NCI-H2029 treated with DMSO at 0.1 percent for 48 hours (cell line): ENCODE data around the gene TMEM11.

Experiments
- DNase-seq: peaks from one replicate; lab custom pipeline; 2025; lab: John Stamatoyannopoulos, UW

The TMEM11 gene

DNA sequence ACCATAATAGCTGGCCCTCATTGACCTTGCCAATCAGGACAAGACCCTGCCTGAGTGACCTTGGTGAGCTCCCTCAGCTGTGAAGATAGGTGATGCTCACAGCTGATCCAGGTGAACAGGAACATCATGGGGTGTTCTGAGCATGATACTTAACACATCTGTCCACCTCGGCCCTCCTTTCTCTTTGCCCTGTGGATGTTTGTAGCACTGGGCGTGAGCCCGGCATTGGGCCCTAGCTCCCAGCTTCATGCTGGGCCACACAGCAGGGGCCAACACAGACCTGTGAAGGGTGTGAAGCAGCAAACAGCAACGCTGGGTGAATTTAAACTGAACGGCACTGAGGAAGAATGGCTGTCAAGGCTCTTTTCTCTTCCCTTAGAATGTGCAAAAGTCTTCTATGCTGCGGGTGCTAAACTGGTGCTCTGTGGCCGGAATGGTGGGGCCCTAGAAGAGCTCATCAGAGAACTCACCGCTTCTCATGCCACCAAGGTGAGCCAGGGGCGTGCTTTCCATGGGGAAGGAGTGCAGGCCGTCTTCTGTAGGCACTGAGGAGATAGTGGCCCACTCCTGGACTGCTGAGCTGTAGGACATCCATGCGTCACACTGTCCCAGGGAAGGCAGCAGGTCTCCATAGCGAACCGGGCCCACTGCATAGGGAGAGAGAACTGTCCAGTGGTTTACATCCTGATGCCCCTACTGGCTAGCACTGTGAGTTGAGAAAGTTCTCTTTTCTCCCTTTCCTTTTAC is 35.9 kb downstream of the TMEM11 start:
- no peak for DNase-seq

DNA sequence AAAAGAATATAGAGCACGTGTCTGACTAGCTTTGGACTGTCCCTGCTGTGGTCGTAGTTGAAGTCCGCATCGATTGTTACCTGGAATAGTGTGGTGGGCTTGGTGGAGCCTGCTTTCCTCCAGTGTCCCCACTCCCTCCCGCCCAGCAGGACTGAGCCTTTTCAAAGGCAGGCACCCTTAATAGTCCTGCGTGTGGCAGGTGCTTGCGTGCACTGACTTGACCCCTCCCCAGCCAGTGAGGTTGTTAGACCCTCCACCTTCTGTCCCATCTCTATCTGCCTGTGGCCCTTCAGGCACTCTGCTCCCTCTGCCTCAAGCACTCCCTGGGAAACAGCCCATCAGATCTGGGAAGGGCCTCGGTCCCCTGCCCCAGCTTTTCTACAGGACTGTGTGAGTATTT is 36.6 kb downstream of the TMEM11 start:
- DNase-seq, result no peak

DNA sequence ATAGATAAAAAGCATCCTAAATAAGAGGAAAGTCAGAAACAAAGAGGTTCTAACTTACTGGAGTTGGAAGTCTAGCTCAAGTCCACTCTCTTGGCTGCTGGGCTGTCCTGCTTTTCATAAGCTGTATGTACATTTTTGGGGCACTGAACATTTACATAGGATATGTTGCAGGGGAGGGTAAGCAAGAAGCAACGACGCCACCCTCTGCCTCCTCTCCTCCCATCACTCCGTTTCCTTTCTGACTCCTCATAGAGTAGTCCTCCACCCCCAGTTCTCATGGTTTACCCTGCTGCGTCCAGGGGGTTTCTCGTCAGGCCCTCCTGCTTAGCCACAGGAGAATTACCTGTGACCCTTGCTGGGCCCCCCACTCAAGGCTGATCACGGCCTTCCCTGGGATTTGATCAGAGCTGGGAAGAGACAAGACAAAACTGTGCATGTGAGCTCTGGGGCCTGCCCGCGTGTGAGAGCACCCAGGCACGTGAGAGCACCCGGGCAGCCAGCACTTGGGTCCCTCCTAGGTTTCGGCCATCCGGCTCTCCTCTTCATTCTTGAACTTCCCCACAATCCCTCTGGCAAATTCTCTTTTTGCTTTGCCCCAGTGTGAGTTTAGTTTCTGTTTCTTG is 37.1 kb downstream of the TMEM11 start:
- DNase-seq, result no peak

DNA sequence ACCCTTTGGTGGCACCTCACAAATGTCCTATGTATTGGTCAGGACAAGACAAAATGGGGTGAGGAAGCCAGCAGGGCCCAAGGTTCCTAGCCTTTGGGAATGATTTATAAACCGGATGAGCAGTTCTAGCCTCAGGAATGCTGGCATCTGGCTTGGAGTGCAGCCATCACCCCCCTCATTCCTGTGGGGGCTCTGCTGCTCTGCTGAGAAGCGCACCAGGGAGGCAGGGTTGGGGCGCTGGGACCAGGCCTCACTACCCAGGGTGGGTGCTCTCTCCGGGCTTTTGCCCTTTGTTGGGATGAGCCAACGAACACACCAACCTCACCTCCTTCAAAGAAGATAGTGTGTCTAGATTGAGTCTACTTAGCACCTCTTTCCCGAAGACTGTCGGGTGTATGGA is 39.2 kb downstream of the TMEM11 start:
- no peak for DNase-seq

DNA sequence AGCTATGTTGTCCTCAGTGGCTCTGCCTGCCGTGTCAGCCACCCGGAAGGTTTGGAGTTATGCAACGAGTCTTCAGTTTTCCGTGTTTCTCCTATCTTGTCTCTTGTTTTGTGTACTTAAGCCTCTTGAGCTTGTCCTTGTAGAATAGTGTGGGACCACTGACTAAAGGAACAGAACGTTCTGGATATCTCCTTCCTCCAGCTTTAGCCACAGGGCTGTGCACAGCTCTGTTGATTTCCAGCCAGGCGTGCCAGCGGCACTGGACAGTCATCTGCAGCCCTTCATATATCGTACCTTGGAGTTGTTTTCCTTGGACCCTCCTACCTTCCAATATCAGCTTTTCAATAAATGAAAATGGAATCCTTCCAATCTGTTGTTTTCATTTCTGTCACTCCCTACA is 39.8 kb downstream of the TMEM11 start:
- DNase-seq, result no peak

DNA sequence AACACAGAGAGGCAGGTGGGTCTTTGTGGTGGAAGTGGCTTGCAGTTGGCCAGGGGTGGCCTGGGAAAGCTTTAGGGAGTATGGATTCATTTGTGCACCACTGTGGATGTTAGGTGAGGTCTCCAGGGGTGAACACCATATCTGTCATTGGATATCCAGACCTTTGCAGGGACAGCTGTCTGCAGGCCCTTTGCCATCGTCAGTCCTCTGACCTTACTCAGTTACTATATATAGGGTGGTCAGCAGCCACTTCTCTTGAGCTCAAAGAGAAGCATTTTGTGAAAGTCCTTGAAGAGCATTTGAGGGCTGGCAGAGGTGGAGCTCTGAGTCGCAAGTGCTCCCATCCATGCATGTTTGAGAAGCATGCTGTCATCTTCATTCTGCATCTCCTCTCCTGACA is 40.4 kb downstream of the TMEM11 start:
- DNase-seq, result no peak

DNA sequence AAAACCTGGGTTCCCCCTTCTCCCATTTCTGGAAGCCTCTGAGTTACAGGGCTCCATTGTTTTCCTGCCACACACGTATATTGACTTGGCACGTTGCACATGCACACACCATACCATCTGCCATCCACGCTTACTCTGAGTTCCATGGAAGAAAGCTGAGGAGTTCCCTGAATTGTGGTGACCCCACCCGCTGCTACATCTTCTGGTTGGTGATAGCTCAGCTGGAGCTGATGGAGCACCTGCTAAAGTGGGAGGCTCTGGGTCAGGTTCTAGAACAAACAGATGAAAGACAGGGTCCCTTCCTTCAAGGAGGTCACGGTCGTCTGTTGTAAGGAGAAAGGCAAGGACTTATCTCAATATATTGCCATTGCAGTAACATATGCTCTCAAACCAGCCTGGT is 41.1 kb downstream of the TMEM11 start:
- DNase-seq, result no peak

DNA sequence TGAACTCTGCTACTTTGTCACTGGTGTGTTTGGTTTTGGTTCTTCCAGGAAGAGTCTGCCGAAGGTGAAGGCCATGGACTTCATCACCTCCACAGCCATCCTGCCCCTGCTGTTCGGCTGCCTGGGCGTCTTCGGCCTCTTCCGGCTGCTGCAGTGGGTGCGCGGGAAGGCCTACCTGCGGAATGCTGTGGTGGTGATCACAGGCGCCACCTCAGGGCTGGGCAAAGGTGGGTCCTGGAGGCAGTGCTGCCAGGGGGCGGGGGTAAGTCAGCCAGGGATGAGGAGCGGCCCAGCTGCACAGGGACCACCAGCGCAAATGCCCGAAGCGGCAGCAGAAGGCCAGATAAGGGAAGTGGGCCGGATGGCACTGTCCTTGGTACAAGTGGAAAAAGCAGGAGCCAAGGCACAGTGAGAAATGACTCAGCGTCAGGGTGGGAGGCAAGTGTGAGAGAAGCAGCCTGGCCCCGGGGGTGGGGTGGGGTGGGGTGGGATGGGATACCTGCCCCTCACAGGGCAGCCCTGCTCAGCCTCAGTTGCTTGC is 41.9 kb downstream of the TMEM11 start:
- no peak for DNase-seq

DNA sequence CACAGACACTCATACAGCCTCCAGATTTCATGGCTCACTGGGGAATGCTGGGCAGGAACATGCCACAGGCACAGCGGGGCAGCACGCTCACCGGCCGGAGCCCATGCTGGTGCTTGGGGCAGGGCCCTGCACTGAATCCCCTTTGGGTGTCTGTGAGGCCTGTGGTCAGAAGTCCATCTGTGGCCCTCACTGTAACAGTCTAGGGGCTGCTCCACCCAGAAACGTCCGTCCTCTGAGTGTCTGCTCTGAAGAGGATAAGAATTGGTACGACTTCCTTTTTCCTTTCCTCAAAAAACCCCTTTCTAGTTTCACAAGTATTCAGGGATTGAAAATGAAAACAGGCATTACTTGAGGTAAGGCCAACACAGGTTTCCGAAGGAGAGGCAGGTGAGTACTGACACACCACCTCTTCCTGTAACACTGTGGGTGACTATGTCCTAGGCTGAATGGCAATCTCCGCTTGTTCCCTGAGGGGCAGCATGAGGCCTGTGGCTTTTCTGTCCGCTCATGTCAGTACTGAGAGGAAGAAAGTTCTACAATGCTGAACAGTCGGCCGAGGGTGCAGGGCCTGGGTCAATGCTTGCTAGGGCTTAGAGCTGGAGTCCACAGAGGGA is 42.5 kb downstream of the TMEM11 start:
- DNase-seq, result no peak

DNA sequence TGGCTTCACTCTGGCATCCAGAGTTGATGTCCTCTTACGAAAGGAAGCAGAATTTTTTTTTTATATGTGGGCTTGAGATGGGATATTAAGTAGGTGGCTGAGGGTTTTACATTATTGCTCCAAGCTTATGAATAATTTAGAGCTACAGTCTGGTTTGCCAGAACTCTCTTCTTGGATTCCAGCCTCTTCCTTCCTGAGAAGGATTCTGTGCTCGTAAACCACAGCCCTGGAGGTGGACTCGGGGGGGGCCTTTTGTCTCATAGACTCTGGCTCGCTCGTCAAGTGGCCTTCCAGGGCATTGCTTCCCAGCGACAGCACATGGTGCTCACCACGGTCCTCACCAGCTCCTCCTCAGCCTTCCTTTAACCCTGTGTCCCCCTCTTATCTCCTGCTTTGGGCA is 43.2 kb downstream of the TMEM11 start:
- no peak for DNase-seq

DNA sequence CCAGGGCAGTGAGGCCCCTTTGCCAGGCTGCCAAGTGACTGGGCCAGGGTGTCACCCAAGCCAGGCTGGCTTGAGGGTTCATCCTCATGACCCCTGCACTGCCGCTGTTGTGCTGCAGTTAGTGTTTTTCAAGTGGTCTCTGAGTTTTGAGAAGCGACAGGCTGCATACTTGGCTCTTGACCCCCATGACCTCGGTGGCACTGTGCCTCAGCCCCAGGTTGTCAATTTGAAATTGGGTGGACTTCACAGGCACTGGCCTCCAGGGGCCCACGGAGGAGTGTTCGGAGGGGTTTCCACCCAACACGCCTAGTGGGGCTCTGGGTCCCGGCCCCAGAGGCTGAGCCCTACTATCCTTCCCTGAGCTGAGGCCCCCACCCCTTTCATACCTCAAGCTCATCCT is 44.5 kb downstream of the TMEM11 start:
- no peak for DNase-seq

DNA sequence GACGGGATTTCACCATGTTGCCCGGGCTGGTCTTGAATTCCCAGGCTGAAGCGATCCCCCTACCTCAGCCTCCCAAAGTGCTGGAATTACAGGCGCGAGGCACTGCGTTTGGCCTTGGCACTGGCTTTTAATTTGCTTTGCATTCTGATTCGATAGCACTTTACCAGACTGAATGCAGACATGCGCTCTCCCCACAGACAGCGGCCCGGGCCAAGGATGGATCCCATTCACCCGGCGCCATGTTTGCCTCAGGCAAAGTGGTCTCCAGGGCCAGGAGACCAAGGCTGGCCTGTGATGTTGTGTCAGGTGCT is 45.5 kb downstream of the TMEM11 start:
- DNase-seq, result no peak

DNA sequence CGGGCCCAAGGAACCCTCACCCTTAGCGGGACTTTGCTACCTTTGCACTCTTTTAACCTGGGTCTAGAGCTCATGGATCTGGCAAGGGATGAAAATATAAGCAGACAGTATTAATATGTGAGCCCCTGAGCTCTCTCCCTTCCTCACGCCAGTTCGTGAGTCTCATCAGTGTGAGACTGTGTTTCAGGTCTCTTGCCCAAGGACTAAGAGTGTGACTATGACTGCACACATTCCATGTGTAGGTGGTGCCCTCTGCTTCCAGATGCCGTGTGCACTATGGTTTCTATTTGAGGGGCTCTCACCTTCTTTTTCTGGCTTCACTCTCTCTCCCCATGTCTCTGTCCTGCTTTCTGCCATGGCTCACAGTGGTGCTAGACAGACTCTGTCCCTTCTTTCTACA is 46.7 kb downstream of the TMEM11 start:
- no peak for DNase-seq

DNA sequence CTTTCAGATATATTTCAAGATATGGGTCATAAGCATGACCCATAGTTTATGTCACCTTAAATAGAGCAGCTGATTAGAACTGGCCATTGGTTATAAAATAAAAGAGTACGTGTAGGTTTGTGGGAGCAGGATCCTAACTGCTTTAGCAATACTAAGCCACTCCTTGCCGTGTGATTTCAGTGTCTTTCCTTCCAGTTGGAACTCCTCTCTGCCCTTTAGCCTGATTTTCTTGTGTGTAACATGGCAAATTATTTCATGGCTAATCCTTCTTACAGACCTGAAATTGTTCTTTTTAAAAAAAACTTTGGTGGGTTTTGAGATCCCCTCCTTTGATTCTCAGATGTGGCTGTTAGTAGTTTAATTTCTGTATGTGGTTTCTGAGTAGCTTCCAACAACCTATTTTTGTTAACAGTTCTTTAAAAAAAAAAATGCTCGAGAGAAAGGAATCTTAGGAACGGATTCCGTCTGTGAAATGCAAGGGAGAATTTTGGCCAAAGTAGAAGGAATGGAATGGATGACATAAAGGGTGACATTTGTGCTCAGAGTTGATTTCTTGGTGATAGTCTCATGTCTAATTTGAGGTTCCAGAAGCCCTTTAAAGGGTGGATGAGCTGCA is 47.3 kb downstream of the TMEM11 start:
- no peak for DNase-seq

DNA sequence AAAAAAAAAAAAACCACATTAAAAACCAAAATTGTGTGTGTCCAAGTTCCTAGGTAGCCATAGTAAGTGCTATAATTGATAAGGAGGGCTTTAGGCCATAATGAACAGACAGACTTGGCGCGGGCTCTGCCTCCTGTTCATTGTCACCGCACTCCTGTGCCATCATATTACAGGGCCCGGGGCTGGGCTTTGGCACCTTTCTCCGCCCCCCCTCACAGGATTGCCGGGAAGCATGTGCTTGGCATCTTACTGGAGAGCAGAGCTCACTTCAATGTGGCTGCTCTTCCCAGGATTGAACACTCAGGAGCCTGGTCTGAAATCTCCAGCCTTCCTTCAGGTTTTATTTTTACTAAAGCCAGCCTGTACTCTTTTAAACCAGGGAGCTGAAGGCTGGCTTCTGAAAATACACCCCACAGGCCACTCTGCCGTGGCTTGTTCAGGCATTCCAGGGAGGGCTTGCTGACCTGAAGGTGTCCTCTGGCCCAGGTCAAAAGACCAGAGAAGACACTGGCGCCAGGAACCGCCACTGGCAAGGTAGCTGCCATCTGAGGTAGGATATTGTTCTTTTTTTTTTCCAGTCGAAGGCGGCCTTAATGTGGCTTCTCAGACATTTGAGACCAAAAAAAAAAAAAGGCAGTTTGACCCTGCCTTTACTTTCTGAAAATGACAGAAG is 47.9 kb downstream of the TMEM11 start:
- no peak for DNase-seq

DNA sequence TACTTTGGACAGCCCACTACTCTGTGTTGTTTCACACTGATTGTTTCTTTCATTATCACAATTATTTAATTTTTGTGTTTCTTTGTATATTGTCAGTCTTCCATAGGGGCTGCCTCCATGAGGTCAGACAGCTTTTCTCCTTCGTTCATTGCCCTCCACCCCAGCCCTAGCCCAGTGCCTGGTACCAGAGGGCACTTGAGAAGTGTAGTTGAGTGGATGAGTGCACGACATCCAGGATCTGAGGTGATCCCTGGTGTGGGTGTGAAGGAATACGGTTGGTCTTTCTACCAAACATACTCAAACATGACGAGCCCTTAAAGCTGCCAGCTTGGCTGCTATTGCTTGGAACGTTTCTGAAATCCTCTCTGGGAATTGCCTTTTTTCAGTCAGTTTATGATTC is 49.3 kb downstream of the TMEM11 start:
- no peak for DNase-seq

DNA sequence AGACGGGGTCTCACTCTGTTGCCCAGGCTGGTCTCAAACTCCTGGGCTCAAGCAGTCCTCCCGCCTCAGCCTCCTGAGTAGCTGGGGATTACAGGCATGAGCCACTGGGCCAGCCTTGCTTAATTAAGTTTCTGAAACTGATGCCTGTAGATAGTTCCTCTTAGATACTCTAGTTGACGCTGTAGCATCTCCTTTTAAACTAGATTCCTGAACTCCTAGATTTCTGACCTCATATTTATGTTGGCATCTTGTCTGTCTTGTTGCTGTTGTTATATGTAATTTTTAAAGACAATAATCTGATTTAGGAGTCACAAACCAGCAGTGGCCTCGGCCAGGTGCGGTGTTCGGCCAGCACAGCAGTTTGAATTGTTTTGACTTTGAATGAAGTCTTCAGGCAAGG is 49.7 kb downstream of the TMEM11 start:
- DNase-seq, result no peak

DNA sequence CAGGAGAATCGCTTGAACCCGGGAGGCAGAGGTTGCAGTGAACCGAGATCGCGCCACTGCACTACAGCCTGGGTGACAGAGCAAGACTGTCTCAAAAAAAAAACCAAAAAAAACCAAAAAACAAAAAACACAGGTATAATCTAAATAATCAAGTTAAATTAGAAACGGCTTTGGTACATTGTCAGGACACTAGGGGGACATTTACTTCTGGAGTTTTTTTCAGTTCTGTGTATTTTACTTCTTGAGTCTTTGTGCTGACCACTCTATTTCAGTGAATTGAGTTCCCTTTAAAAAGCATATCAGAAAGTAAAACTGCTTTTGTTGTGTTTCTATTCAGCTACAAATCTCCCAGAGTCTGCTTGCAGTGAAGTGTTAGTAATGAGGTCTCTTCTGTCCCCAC is 50.9 kb downstream of the TMEM11 start:
- DNase-seq, result no peak

DNA sequence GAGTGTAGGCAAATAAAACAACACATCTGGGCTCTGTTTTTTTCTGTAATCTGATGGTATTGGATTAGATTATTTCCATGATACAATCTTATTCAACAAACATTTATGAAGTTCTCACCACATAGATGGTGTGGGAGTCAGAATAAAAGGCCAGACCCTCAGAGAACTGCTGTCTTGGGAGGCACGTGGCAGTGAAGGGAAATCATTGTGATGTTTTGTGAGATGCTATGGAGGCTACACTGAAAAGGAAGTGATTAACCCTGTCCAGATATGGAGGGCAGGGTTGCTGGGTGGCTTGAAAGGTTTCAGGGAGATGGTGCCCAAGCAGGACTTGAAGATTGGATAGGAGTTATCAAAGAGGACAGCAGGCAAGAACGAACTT is 51.6 kb downstream of the TMEM11 start:
- no peak for DNase-seq

DNA sequence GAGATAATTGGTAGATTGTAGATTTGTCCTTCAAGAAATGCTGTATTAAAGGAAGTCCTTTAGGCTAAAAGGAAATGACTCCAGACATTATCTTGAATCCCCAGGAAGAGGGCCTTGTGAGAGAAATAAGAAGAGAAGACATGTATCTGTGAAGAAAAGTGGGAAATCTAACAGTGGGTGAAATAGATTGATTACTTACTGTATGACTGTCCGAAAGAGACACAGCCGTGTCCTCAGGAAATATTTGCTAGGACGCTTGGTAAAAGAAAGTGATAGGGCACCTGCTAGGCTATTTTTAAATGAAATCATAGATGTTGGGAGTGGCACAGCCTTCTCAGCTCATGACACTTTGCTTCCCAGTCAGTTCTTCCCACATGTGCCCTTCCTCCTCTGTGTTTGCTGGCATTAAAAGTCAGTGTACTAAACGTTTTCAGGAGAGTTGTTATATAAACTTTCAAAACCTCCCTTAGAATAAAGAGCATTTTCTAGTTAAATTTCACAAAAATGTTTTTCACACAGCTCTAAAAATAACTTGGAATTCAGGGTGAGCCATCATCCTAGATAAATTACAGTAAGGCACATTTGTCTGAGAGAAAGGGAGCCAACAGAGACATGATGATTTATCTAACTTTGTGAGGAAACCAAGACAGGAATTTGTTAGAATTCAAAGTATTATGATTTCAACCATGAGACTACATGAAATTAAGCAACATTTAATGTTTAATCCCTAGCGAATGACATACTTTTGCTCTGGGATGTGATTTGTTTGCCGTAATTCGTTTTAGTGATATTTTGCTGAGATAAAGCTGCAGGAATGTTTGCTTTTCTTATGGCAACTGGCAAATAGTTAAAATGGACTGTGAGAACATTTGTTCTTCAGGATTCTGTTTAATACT is 52.2 kb downstream of the TMEM11 start:
- DNase-seq, result no peak

DNA sequence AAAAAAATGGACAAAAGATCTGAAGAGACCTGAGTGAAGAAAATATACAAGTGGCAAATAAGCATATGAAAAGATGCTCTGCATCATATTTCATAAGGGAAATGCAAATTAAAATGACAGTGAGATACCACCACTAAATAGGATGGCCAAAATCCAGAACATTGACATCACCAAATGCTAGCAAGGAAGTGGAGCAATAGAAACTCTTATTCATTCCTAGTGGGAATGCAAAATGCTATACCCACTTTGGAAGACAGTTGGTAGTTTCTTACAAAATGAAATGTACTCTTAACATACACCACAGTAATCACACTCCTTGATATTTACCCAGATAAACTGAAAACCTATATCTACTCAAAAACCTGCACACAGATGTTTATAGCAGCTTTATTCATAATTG is 53.6 kb downstream of the TMEM11 start:
- no peak for DNase-seq
